ENCODE measurements around the gene ARID4A. TPM values are rescaled to one million over a fixed set of nuclear protein-coding genes. Genes with fewer than 3 reads are reported as not detected.
A peak's percentile ranks its signal among the peaks of the same experiment; 100 is the strongest.

The ARID4A gene
- total and polyA plus RNA-seq, 2 of the 13 experiments (the other 11 are each of a cell fraction or from before 2014, with no cell fraction given): 7.2 to 9.7 TPM

- TF ChIP-seq ZNF788 (CRISPR knock-in tag; IDR thresholded peaks at IDR 0.05; ENCODE audit: borderline replicate concordance) (no peak), KDM6A (CRISPR knock-in tag; IDR thresholded peaks at IDR 0.05; ENCODE audit: low read depth) (no peak), EEA1 (CRISPR knock-in tag; IDR thresholded peaks at IDR 0.05; ENCODE audit: borderline replicate concordance) (peak; percentile 73; the same call in 1 of the 2 replicates), ZFP36 (IDR thresholded peaks at IDR 0.05; ENCODE audit: borderline replicate concordance, low read depth, low read length, partially characterized antibody) (no peak), AHDC1 (CRISPR knock-in tag; IDR thresholded peaks at IDR 0.05; ENCODE audit: borderline replicate concordance) (peak; percentile 51; the same call in 1 of the 2 replicates), CBX5 (CRISPR knock-in tag; IDR thresholded peaks at IDR 0.05; ENCODE audit: borderline replicate concordance) (peak; percentile 50; the same call in 1 of the 2 replicates), ZNF207 (IDR thresholded peaks at IDR 0.05; ENCODE audit: borderline replicate concordance) (no peak), CEBPG (CRISPR knock-in tag; IDR thresholded peaks at IDR 0.05) (peak; percentile 42), ZNF784 (CRISPR knock-in tag; IDR thresholded peaks at IDR 0.05; ENCODE audit: borderline replicate concordance) (peak; percentile 76; the same call in 1 of the 2 replicates), ZSCAN21 (CRISPR knock-in tag; IDR thresholded peaks at IDR 0.05; ENCODE audit: borderline replicate concordance) (no peak), DR1 (CRISPR knock-in tag; IDR thresholded peaks at IDR 0.05) (0 out of 2 replicates have a peak, but pooled peaks have one; percentile 20), CHCHD3 (CRISPR knock-in tag; IDR thresholded peaks at IDR 0.05) (no peak), NFYC (CRISPR knock-in tag; IDR thresholded peaks at IDR 0.05) (peak; percentile 98), NR2F6 (IDR thresholded peaks at IDR 0.05) (no peak), NR2F6 (CRISPR knock-in tag; IDR thresholded peaks at IDR 0.05) (0 out of 2 replicates have a peak, but pooled peaks have one; percentile 24), ATF5 (CRISPR knock-in tag; IDR thresholded peaks at IDR 0.05; ENCODE audit: low read depth) (no peak), SNAPC4 (CRISPR knock-in tag; IDR thresholded peaks at IDR 0.05) (no peak), SRY (CRISPR knock-in tag; IDR thresholded peaks at IDR 0.05) (peak; percentile 81)
Observed at GRCh38 chr14:58297762-58298476, 436 bp upstream of the ARID4A start (continued).

Measured in HepG2 (cell line).